GM21723 (cell line): ENCODE measurements around the gene PTPRD.

Source experiments
- ATAC-seq: cut with Tn5 transposase; IDR thresholded peaks from one replicate; pipeline ENCODE4 v1.9.1; 2021; ENCODE audit warnings: mild to moderate bottlenecking, moderate library complexity; ENCODE audit not compliant: unreplicated experiment

Gene PTPRD

GRCh38 chr9:8648271-8648845 is 1964.4 kb downstream of the PTPRD start:
- no peak for ATAC-seq

- ATAC-seq, result no peak
These were observed 1965.0 kb downstream of the PTPRD start for GRCh38 chr9:8647824-8648223.

- ATAC-seq, result no peak
These were observed 1968.2 kb downstream of the PTPRD start for GRCh38 chr9:8644571-8644970.

GRCh38 chr9:8643896-8644295 is 1968.9 kb downstream of the PTPRD start:
- no peak for ATAC-seq

- no peak for ATAC-seq
These were observed 1969.3 kb downstream of the PTPRD start for GRCh38 chr9:8643464-8643863.

- no peak for ATAC-seq
These were observed 1972.0 kb downstream of the PTPRD start for GRCh38 chr9:8640761-8641160.

GRCh38 chr9:8637626-8638025 is 1975.2 kb downstream of the PTPRD start:
- no peak for ATAC-seq

GRCh38 chr9:8633784-8634183 is 1979.0 kb downstream of the PTPRD start:
- no peak for ATAC-seq

GRCh38 chr9:8632493-8632892 is 1980.3 kb downstream of the PTPRD start:
- ATAC-seq, result no peak

- ATAC-seq, result no peak
These were observed 1984.0 kb downstream of the PTPRD start for GRCh38 chr9:8628791-8629190.

GRCh38 chr9:8627976-8628679 is 1984.7 kb downstream of the PTPRD start:
- no peak for ATAC-seq

GRCh38 chr9:8622871-8623270 is 1989.9 kb downstream of the PTPRD start:
- no peak for ATAC-seq

- no peak for ATAC-seq
These were observed 1990.5 kb downstream of the PTPRD start for GRCh38 chr9:8622222-8622802.

GRCh38 chr9:8621416-8621815 is 1991.4 kb downstream of the PTPRD start:
- no peak for ATAC-seq

GRCh38 chr9:8616414-8616813 is 1996.4 kb downstream of the PTPRD start:
- no peak for ATAC-seq

- no peak for ATAC-seq
These were observed 1997.8 kb downstream of the PTPRD start for GRCh38 chr9:8614926-8615440.

GRCh38 chr9:8613346-8613825 is 1999.4 kb downstream of the PTPRD start:
- ATAC-seq, result no peak

GRCh38 chr9:8611153-8611552 is 2001.6 kb downstream of the PTPRD start:
- no peak for ATAC-seq

- ATAC-seq, result no peak
These were observed 2002.5 kb downstream of the PTPRD start for GRCh38 chr9:8610256-8610655.

- ATAC-seq, result no peak
These were observed 2007.7 kb downstream of the PTPRD start for GRCh38 chr9:8605096-8605495.

- ATAC-seq, result no peak
These were observed 2008.6 kb downstream of the PTPRD start for GRCh38 chr9:8604201-8604600.
